ENCODE results near the gene BLMH.

DNA sequence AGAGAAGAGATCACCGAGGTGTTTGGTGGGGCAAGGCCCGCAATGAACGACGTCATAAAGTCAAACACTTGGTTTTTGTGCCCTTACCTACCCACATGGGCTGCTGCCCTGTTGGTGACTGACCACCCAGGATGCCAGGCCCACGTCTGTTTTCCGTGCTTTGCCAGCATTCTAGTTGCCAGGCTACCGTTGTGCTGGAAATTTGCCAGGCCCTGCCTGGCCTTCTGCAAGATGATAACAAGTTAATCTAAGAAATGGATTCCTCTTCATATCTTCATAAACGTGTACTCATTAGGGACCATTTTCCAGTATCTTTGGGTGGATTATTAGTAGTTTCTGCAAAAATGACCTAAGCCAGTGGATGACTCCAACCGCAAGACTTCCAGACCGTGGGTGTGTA, 91.6 kb downstream of the BLMH start:
- TF ChIP-seq, protein P1, sequence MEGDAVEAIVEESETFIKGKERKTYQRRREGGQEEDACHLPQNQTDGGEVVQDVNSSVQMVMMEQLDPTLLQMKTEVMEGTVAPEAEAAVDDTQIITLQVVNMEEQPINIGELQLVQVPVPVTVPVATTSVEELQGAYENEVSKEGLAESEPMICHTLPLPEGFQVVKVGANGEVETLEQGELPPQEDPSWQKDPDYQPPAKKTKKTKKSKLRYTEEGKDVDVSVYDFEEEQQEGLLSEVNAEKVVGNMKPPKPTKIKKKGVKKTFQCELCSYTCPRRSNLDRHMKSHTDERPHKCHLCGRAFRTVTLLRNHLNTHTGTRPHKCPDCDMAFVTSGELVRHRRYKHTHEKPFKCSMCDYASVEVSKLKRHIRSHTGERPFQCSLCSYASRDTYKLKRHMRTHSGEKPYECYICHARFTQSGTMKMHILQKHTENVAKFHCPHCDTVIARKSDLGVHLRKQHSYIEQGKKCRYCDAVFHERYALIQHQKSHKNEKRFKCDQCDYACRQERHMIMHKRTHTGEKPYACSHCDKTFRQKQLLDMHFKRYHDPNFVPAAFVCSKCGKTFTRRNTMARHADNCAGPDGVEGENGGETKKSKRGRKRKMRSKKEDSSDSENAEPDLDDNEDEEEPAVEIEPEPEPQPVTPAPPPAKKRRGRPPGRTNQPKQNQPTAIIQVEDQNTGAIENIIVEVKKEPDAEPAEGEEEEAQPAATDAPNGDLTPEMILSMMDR (IDR thresholded peaks at IDR 0.05) = no peak
- no peak for TF ChIP-seq POLR2A (IDR thresholded peaks at IDR 0.05)
